ENCODE results near the gene WDCP. TPM values are rescaled to one million over a fixed set of nuclear protein-coding genes. Genes with fewer than 3 reads are reported as not detected.
A peak's percentile ranks its signal among the peaks of the same experiment; 100 is the strongest.
"Not testable (repeated sequence)": the region's sequence is repeated elsewhere in the genome, so short reads cannot be mapped to it uniquely, and the experiment has no call there.

WDCP gene
- total and polyA plus RNA-seq, 2 donors, result 4.9 to 13.1 TPM

GRCh38 chr2:24050041-24050979 lies 3.1 kb upstream of the WDCP start:
- WGBS, result 4% methylated on average over 47 of the region's 47 CpGs
- peaks cover 4% of the 10 kb centered on the region for H3K4me1 ChIP-seq (ENCODE audit: insufficient read depth)
- H3K4me3 ChIP-seq (ENCODE audit: low read depth, low read length), result peak overlapping the region; percentile 89
- peak overlapping the region; percentile 52 for H3K27ac ChIP-seq (ENCODE audit: low read depth)
- H3K36me3 ChIP-seq (ENCODE audit: insufficient read depth), result no peaks in the 10 kb centered on the region
- no peak for DNase-seq (ENCODE audit: extremely low spot score)

- H3K27ac ChIP-seq (ENCODE audit: low read depth), result peak within 1 kb of the TSS; percentile 52
- no peak for DNase-seq (ENCODE audit: extremely low spot score)
- under 1% methylated on average over 52 of the region's 52 CpGs for WGBS
- H3K4me1 ChIP-seq (ENCODE audit: insufficient read depth), result peaks cover 4% of the 10 kb centered on the region
- H3K36me3 ChIP-seq (ENCODE audit: insufficient read depth), result no peaks in the 10 kb centered on the region
- H3K4me3 ChIP-seq (ENCODE audit: low read depth, low read length), result peak within 1 kb of the TSS; percentile 89
These were observed 2.4 kb upstream of the WDCP start, which contains the start of gene FKBP1B for GRCh38 chr2:24049485-24050021. Gene FKBP1B, plus strand, starts transcription at chr2:24049741. Its CDS starts 109 bp downstream, at chr2:24049850.

GRCh38 chr2:24048769-24049484 lies 1.7 kb upstream of the WDCP start:
- 17% methylated on average over 23 of the region's 23 CpGs for WGBS
- DNase-seq (ENCODE audit: extremely low spot score), result no peak
- no peaks in the 10 kb centered on the region for H3K36me3 ChIP-seq (ENCODE audit: insufficient read depth)
- peaks cover 4% of the 10 kb centered on the region for H3K4me1 ChIP-seq (ENCODE audit: insufficient read depth)
- no peak overlapping the region for H3K27ac ChIP-seq (ENCODE audit: low read depth)
- H3K4me3 ChIP-seq (ENCODE audit: low read depth, low read length), result peak overlapping the region; percentile 89

- Histone ChIP-seq H3K4me1 (ENCODE audit: insufficient read depth) (peaks cover 4% of the 10 kb centered on the region), H3K4me3 (ENCODE audit: low read depth, low read length) (no peak overlapping the region), H3K36me3 (ENCODE audit: insufficient read depth) (no peaks in the 10 kb centered on the region), H3K27ac (ENCODE audit: low read depth) (no peak overlapping the region)
- 43% methylated on average over 8 of the region's 8 CpGs for WGBS
- DNase-seq (ENCODE audit: extremely low spot score), result no peak
These were observed 477 bp upstream of the WDCP start for GRCh38 chr2:24047703-24048033.

- no peaks in the 10 kb centered on the region for H3K36me3 ChIP-seq (ENCODE audit: insufficient read depth)
- H3K27ac ChIP-seq (ENCODE audit: low read depth), result no peak overlapping the region
- H3K4me1 ChIP-seq (ENCODE audit: insufficient read depth), result peaks cover 4% of the 10 kb centered on the region
These were observed 627 bp downstream of the WDCP start for GRCh38 chr2:24046599-24046929.

GRCh38 chr2:24045511-24046508 lies 1.4 kb downstream of the WDCP start:
- Histone ChIP-seq H3K4me1 (ENCODE audit: insufficient read depth) (peaks cover 4% of the 10 kb centered on the region), H3K36me3 (ENCODE audit: insufficient read depth) (no peaks in the 10 kb centered on the region), H3K4me3 (ENCODE audit: low read depth, low read length) (no peak overlapping the region), H3K27ac (ENCODE audit: low read depth) (no peak overlapping the region)
- DNase-seq (ENCODE audit: extremely low spot score), result no peak
- WGBS, result 83% methylated on average over 11 of the region's 11 CpGs

More at GRCh38 chr2:24046599-24046929, 627 bp downstream of the WDCP start:
- no peak for DNase-seq (ENCODE audit: extremely low spot score)
- 2% methylated on average over 2 of the region's 2 CpGs for WGBS
- peak overlapping the region; percentile 72 for H3K4me3 ChIP-seq (ENCODE audit: low read depth, low read length)

- WGBS, result 96% methylated on average over 6 of the region's 6 CpGs
- not testable (repeated sequence) for H3K36me3 ChIP-seq (ENCODE audit: insufficient read depth); H3K27ac ChIP-seq (ENCODE audit: low read depth); H3K4me3 ChIP-seq (ENCODE audit: low read depth, low read length); DNase-seq (ENCODE audit: extremely low spot score); H3K4me1 ChIP-seq (ENCODE audit: insufficient read depth)
These were observed 4.1 kb downstream of the WDCP start for GRCh38 chr2:24043133-24043532.

- no peak overlapping the region for H3K27ac ChIP-seq (ENCODE audit: low read depth)
- no peak for DNase-seq (ENCODE audit: extremely low spot score)
- 97% methylated on average over 4 of the region's 4 CpGs for WGBS
- H3K4me1 ChIP-seq (ENCODE audit: insufficient read depth), result no peaks in the 10 kb centered on the region
- H3K4me3 ChIP-seq (ENCODE audit: low read depth, low read length), result no peak overlapping the region
- no peaks in the 10 kb centered on the region for H3K36me3 ChIP-seq (ENCODE audit: insufficient read depth)
These were observed 6.7 kb downstream of the WDCP start for GRCh38 chr2:24040511-24040910.

- WGBS, result 91% methylated on average over 9 of the region's 9 CpGs
- Histone ChIP-seq H3K36me3 (ENCODE audit: insufficient read depth) (no peaks in the 10 kb centered on the region), H3K4me1 (ENCODE audit: insufficient read depth) (no peaks in the 10 kb centered on the region), H3K4me3 (ENCODE audit: low read depth, low read length) (no peak overlapping the region), H3K27ac (ENCODE audit: low read depth) (no peak overlapping the region)
- DNase-seq (ENCODE audit: extremely low spot score), result no peak
These were observed 8.2 kb downstream of the WDCP start for GRCh38 chr2:24038786-24039499.

- no peaks in the 10 kb centered on the region for H3K36me3 ChIP-seq (ENCODE audit: insufficient read depth)
- WGBS, result 54% methylated on average over 2 of the region's 2 CpGs
- H3K4me3 ChIP-seq (ENCODE audit: low read depth, low read length), result no peak overlapping the region
These were observed 21.0 kb downstream of the WDCP start for GRCh38 chr2:24026233-24026632.

GRCh38 chr2:24024996-24025663 lies 22.1 kb downstream of the WDCP start:
- Histone ChIP-seq H3K4me3 (ENCODE audit: low read depth, low read length) (no peak overlapping the region), H3K36me3 (ENCODE audit: insufficient read depth) (no peaks in the 10 kb centered on the region), H3K4me1 (ENCODE audit: insufficient read depth) (no peaks in the 10 kb centered on the region), H3K27ac (ENCODE audit: low read depth) (no peak overlapping the region)
- 94% methylated on average over 17 of the region's 17 CpGs for WGBS
- no peak for DNase-seq (ENCODE audit: extremely low spot score)

More at GRCh38 chr2:24026233-24026632, 21.0 kb downstream of the WDCP start:
- Histone ChIP-seq H3K27ac (ENCODE audit: low read depth) (no peak overlapping the region), H3K4me1 (ENCODE audit: insufficient read depth) (no peaks in the 10 kb centered on the region)
- no peak for DNase-seq (ENCODE audit: extremely low spot score)

- Histone ChIP-seq H3K27ac (ENCODE audit: low read depth) (no peak overlapping the region), H3K4me3 (ENCODE audit: low read depth, low read length) (no peak overlapping the region), H3K4me1 (ENCODE audit: insufficient read depth) (no peaks in the 10 kb centered on the region), H3K36me3 (ENCODE audit: insufficient read depth) (no peaks in the 10 kb centered on the region)
- WGBS, result 54% methylated on average over 12 of the region's 12 CpGs
- no peak for DNase-seq (ENCODE audit: extremely low spot score)
These were observed 23.2 kb downstream of the WDCP start for GRCh38 chr2:24024018-24024417.
